Gastrocnemius medialis (tissue), 4 donors: Measurements from ENCODE around the gene CTXN1. TPM values are rescaled to one million over a fixed set of nuclear protein-coding genes. Genes with fewer than 3 reads are reported as not detected.

Experiments
- ATAC-seq, 2 donors: fragments of 150-250 bp; one replicate each; pipeline ENCODE4 v1.9.1; 2016
- DNase-seq, 2 donors: peaks; one replicate each; pipeline ENCODE4 v3.0.0-alpha.2; 2019
- H3K27ac ChIP-seq, 4 donors: fragments of 200-600 bp; sonication (generic); 1 replicate in 1 of 4; 2 replicates in 3 of 4; pipeline ENCODE4 v1.5.1; 2016 to 2018; ENCODE audit warnings: mild to moderate bottlenecking in 2 of 4, moderate library complexity in 1 of 4
- H3K27me3 ChIP-seq, 3 donors: fragments of 200-600 bp; sonication (generic) in 2 of 3; 1 replicate in 1 of 3; 2 replicates in 2 of 3; pipeline versions ENCODE4 v1.5.1 to v1.6.0; 2016 to 2019; ENCODE audit warnings: mild to moderate bottlenecking in 1 of 3, moderate library complexity in 1 of 3
- H3K36me3 ChIP-seq, 2 donors: fragments of 200-600 bp; sonication (generic) in 1 of 2; one replicate each; pipeline ENCODE4 v1.5.1; 2017 to 2018
- H3K4me1 ChIP-seq, 2 donors: fragments of 200-600 bp; sonication (generic) in 1 of 2; one replicate each; pipeline ENCODE4 v1.5.1; 2016 to 2017; ENCODE audit warnings: mild to moderate bottlenecking in 2 of 2
- H3K4me3 ChIP-seq, 4 donors: fragments of 200-600 bp; sonication (generic) in 3 of 4; 1 replicate in 1 of 4; 2 replicates in 3 of 4; pipeline ENCODE4 v1.5.1; 2016 to 2019; ENCODE audit warnings: mild to moderate bottlenecking in 2 of 4
- H3K9me3 ChIP-seq, 3 donors: fragments of 200-600 bp; sonication (generic) in 2 of 3; 1 replicate in 1 of 3; 2 replicates in 2 of 3; pipeline ENCODE4 v1.5.1; 2016 to 2019
- CTCF ChIP-seq, 5 experiments: fragments of 450-650 bp in 3 of 5; fragments of 200-600 bp in 2 of 5; sonication (generic) in 2 of 5; IDR thresholded peaks in 4 of 5; conservative IDR thresholded peaks in 1 of 5; 1 replicate in 4 of 5; 2 replicates in 1 of 5; pipeline ENCODE4 v1.5.1; 2016 to 2019; ENCODE audit warnings: antibody characterized with exemption in 5 of 5, mild to moderate bottlenecking in 3 of 5, moderate library complexity in 3 of 5
- POLR2A ChIP-seq, 2 donors: fragments of 450-650 bp; IDR thresholded peaks; one replicate each; pipeline ENCODE4 v1.6.1; 2017; ENCODE audit warnings: antibody characterized with exemption in 2 of 2, mild to moderate bottlenecking in 2 of 2, moderate library complexity in 2 of 2
- in situ Hi-C, 4 donors: fragments of 200-750 bp; cut with MboI; loops; one replicate each; pipeline versions ENCODE4 v1.15.0 to v1.8.0; 2017; ENCODE audit warnings: low sequenced_read_pairs in 4 of 4
- intact Hi-C: fragments of 100-400 bp; cut with DNase I; formaldehyde crosslinking; loops from one replicate; pipeline ENCODE4 v1.15.1; 2023; ENCODE audit warnings: low total_unique reads
- total RNA-seq, 4 donors: library from RNA; depleted of rRNA; stranded (reverse); fragments of >200 nt; gene quantifications; one replicate each; pipeline versions ENCODE4 v1.1.0 to v1.2.3, GENCODE V29; 2016

The CTXN1 gene
- total RNA-seq, 4 donors from 2014 or later: not detected

GRCh38 chr19:7910321-7911161 lies 15.4 kb downstream of the CTXN1 start:
- Histone ChIP-seq H3K36me3 (peaks cover 0 to 48% of the 10 kb centered on the region in 2 donors), H3K9me3 (no peaks in the 10 kb centered on the region), H3K4me3 (no peak overlapping the region), H3K27me3 (peaks cover 9 to 12% (median 11%) of the 10 kb centered on the region in 3 donors), H3K27ac (no peak overlapping the region), H3K4me1 (peaks cover under 1 to 15% of the 10 kb centered on the region in 2 donors)
- in situ Hi-C loops: no loop called here
- no peak for TF ChIP-seq CTCF (IDR thresholded peaks at IDR 0.05 in 4 of 5, conservative IDR thresholded peaks at IDR 0.05 in 1 of 5)
- no peak for TF ChIP-seq POLR2A (IDR thresholded peaks at IDR 0.05)
- intact Hi-C loops: no loop called here
- ATAC-seq: no peak
- no peak for DNase-seq

- Histone ChIP-seq H3K4me1 (peaks cover 10 to 22% of the 10 kb centered on the region in 2 donors), H3K36me3 (peaks cover 0 to 51% of the 10 kb centered on the region in 2 donors), H3K27me3 (peaks cover 0 to 2% (median 2%) of the 10 kb centered on the region in 3 donors), H3K27ac (no peak overlapping the region), H3K9me3 (no peaks in the 10 kb centered on the region), H3K4me3 (no peak overlapping the region)
- TF ChIP-seq POLR2A (IDR thresholded peaks at IDR 0.05): no peak
- TF ChIP-seq CTCF (IDR thresholded peaks at IDR 0.05 in 4 of 5, conservative IDR thresholded peaks at IDR 0.05 in 1 of 5): no peak
- in situ Hi-C loops: no loop called here
- DNase-seq: no peak
- no peak for ATAC-seq
- intact Hi-C loops: loop anchor here (10.0 kb wide), 1 partner anchor 605 kb away; the partner anchor contains the start of gene ZNF414
Observed at GRCh38 chr19:7909471-7910067, 16.4 kb downstream of the CTXN1 start.

GRCh38 chr19:7908742-7909461 lies 17.0 kb downstream of the CTXN1 start:
- peaks cover 13 to 23% of the 10 kb centered on the region in 2 donors for H3K4me1 ChIP-seq
- ATAC-seq (no peak), DNase-seq (no peak)
- in situ Hi-C loops: no loop called here
- TF ChIP-seq CTCF (IDR thresholded peaks at IDR 0.05 in 4 of 5, conservative IDR thresholded peaks at IDR 0.05 in 1 of 5) (no peak), POLR2A (IDR thresholded peaks at IDR 0.05) (no peak)
- H3K27me3 ChIP-seq: no peaks in the 10 kb centered on the region
- no peaks in the 10 kb centered on the region for H3K9me3 ChIP-seq
- intact Hi-C loops: loop anchor here (10.0 kb wide), 1 partner anchor 606 kb away; the partner anchor contains the start of gene ZNF414
- H3K27ac ChIP-seq: no peak overlapping the region
- peaks cover 0 to 51% of the 10 kb centered on the region in 2 donors for H3K36me3 ChIP-seq
- no peak overlapping the region for H3K4me3 ChIP-seq

GRCh38 chr19:7908078-7908699 lies 17.7 kb downstream of the CTXN1 start:
- intact Hi-C loops: loop anchor here (10.0 kb wide), 1 partner anchor 607 kb away; the partner anchor contains the start of gene ZNF414
- TF ChIP-seq POLR2A (IDR thresholded peaks at IDR 0.05) (no peak), CTCF (IDR thresholded peaks at IDR 0.05 in 4 of 5, conservative IDR thresholded peaks at IDR 0.05 in 1 of 5) (no peak)
- DNase-seq: no peak
- no peak overlapping the region for H3K27ac ChIP-seq
- no peak overlapping the region for H3K4me3 ChIP-seq
- H3K27me3 ChIP-seq: no peaks in the 10 kb centered on the region
- ATAC-seq: no peak
- H3K9me3 ChIP-seq: no peaks in the 10 kb centered on the region
- H3K4me1 ChIP-seq: peaks cover 13 to 23% of the 10 kb centered on the region in 2 donors
- in situ Hi-C loops: no loop called here
- peaks cover 0 to 49% of the 10 kb centered on the region in 2 donors for H3K36me3 ChIP-seq
